Right lung (tissue), 5 donors: Measurements from ENCODE around the gene CRYBA2. TPM values are rescaled to one million over a fixed set of nuclear protein-coding genes. Genes with fewer than 3 reads are reported as not detected.

Experiments used
- DNase-seq, 2 donors: peaks; one replicate each; pipeline ENCODE4 v3.0.0-alpha.2; 2013
- polyA plus RNA-seq, 5 donors: library from polyadenylated mRNA; unstranded; fragments of 120-200 nt; gene quantifications; one replicate each; pipeline versions ENCODE4 v1.2.1 to v1.2.3, GENCODE V29; 2013; ENCODE audit warnings: inconsistent platforms in 1 of 5, low replicate concordance in 1 of 5; ENCODE audit not compliant: insufficient read length in 5 of 5, insufficient read depth in 1 of 5

The CRYBA2 gene
- polyA plus RNA-seq, 5 donors: not detected

DNA sequence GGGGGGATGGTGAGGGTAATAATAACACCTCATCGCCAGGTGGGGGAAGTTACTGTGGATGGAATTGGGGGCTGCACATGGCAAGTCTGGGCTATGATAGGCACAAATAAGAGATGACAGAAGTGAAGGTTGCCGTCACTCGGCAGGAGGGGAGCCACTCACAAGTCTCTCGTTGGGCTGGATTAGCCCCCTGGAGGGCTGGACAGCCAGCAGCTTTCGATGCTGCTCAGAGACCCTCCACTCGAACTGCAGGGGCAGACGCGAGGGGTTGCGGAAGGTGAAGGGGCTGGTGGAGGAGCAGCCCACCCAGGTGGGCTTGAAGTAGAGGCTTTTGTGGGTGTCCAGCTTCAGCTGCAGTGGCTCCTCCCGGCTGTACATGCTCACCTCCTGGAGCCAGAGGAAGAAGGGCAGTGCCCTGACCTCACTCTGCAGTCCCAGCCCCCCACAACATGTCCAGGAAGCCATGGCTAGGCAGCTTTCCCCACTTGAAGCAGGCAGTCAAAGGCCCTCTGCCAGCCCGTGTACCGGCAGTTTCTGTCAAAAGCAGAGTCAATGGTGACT is 29.9 kb upstream of the CRYBA2 start:
- no peak for DNase-seq

DNA sequence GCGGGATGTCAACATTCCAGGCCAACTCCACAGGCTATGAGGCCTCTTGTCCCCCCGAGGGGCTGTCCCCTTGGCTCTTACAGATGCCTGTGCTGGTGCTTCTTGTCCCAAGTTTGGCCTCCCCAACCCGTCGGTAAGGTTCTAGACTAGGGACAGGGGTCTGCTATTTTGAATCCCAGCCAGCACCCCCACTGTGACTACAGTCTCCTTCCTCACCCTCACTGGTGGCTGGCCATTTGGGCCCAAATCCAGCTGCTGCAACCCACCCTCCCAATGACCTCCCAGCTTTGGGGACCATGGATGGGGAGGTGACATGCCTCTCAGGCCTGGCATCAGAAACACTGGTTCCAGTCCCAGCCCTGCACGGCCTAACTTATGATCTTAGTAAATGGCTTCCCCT is 29.4 kb upstream of the CRYBA2 start:
- DNase-seq: no peak

DNA sequence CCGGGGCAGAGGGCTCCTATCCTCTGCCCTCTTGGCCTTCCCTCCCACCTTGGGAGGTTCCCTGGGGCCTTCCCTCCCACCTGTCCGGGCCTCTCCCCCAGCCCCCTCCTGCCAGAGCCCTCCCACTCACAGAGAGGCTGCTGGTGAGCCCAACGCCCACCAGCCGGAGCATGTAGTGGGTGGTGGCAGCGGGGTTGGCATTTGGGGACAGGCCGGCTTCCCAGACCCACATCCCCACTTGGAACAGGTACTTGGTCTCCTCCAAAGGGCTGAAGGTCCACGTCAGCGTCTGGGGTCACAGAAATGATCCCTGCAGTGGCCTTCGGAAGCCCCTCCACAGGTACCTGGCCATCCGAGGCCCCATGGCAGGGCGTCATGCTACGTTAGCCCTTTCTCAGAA is 28.8 kb upstream of the CRYBA2 start:
- DNase-seq: no peak

DNA sequence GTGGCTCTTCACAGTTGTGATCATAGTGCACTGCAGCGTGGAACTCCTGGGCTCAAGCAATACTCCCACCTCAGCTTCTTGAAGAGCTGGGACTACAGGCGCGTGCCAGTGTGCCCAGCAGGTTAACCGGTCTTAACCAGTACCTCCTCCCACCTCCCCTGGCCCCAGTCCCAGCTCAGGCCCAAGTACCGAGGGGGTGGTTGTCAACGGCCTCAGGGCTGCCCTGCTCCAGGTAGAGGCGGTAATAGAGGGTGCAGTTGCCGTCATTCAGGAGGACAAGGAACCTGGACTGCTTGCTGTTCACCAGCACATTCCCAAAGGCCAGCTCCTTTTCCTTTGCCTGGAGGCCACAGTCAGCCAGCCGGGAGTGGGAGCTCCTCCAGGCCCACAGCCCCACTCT is 28.4 kb upstream of the CRYBA2 start:
- no peak for DNase-seq

DNA sequence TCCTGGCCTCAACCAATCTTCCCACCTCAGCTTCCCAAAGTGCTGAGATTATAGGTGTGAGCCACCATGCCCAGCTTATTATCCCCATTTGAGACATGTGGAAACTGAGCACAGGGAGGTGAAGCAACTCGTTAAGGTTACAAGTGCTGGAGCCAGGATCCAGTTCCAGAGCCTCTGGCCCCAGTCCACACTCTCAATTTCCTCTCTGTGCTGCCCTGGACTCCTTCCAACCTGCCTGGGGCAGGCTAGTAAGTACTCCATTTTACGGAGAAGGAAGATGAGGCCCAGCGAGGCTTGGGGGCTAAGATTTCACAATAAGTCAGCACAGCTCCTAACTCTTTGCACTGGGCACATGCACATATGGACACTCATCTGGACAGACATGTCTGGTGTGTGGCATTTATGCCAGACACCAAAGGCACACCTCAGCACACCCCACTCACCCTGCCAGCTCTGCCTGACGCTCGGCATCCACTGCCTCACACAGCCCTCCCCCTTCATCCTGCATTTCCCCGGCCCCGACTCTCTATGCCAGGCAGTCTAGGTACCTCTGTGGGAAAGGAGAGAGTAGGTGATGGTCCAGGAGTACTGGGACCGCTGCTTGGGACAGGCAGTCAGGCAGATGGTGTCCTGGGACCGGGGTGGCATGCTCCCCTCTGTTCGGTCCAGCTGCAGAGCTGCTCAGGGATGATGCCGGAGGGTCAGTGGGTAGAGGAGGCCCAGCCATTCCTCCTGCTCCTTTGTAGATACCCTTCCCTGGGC is 27.6 kb upstream of the CRYBA2 start:
- no peak for DNase-seq

DNA sequence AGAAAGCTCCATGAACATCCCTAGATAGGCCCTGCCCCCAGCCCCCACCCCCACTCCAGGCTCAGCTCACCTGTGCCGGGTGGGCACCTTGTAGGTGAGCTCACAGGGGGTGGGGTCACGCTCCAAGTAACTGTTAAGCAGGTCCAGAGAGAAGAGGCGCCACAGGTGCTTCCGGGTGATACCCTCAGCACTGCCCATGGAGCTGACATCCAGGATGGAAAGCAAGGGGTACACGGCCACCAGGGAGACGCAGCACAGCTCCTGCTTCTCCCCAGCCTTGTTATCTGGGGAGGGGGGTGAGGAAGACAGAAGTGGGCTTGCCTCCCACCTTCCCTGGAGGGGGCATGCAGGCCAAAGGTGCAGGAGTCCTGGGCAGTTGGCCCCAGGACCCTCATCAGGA is 26.2 kb upstream of the CRYBA2 start:
- DNase-seq: no peak

DNA sequence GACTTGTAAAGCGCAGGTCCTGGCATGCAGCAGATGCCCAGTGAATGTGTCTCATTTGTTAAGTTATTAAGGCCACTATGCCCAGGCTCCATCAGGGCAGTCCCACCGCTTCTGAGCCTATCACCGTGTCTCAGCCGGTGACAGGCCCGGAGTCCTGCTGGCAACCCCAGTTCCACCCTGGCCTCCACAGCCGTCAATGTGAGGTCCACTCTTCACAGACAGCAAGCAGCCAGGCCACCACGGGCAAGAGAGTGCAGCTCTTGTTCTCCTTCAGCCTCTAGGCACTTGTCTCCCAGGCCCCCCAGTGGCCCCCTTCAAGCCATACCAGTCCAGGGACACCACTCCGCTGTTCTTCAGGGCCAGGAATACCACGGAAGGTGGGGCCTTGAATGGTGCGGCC is 25.5 kb upstream of the CRYBA2 start:
- no peak for DNase-seq

DNA sequence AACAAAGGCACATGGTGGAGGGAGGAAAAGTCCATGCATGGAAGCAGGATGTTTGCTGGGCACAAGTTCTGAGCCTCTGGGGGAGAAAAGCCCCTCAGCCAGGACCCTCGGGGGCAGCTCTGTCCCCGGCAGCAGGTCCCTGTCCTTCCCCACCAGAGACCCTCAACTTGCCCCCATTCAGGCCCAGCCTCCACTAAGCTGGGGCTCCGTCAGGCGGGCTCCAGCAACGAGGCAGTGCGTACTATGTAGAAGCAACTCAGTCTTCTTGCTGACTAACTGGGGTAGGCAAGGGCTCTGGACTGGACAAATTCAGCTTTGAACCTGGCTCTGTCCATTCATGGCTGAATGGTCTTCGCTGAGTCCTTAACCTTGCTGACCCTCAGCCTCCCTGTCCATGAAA is 25.1 kb upstream of the CRYBA2 start:
- DNase-seq: no peak

DNA sequence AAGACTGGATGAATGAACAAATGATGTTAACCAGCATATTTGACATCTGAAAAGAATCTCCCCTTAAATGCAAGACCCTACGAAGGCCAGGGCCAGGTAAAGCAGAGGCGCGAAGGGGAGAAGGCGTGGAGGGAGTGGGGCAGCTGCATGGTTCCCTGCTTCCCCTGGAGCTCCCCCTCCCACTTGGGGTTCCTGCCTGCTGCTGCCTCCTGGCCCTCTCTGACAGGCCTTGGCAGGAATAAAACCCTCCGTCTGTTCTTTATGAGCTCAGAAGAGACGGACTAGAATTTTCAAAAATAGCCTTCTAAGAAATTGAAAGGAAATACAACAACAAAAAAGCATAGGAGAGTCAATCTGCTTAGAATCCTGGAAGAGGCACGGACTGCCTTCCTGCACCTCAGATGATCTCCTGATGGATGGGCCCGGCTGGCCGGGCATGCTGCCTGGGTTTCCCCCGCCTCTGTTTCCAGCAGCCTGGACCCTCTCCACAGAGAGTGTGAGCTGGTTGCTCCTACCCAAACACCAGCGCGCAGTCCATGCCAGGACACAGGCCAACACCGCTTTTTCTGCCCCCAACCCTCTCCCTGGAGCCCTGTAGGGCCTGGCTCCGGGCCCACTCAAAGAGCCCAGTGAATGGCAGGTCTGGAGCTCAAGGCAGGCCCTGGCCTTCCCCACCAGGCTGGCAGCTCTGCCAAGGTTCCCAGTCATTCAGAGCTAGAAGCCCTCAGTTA is 24.1 kb upstream of the CRYBA2 start:
- no peak for DNase-seq

DNA sequence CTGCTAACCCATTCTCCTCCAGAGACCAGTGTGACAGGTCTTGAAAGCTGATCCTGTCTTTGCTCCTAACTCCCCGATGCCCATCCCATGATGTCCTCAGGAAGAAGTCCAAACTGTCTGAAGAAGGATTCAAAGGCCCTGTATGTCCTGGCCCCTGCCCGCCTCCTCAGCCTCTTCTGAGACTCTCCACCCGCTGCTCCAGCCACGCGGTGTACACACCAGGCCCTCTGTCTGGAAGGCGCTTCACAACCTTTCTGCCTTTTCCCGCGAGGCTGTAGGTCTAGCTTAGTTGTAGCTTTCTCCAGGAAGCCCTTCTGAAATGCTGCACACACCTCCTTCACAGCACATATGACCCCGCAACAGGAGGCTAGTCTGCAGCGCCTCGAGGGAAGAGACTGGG is 23.5 kb upstream of the CRYBA2 start:
- no peak for DNase-seq

DNA sequence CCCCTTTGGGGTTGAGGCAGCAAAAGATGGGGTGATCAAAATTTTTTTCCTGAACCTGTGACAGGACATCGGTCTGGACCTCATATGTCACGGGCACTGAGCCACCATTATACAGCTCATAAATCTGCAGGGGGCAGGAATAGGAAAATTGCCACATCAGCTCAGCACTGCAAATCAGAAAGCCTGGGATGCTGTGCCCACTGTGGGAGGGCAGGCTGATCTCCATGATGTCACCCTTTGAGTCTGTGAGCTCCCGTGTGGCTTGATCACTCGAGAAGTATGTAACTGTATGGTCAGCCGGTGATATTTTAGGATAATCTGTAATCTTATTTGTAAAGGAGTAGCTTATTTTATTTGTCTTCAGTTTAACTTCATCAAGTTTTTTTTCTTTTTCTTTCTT is 17.7 kb upstream of the CRYBA2 start:
- DNase-seq: no peak

DNA sequence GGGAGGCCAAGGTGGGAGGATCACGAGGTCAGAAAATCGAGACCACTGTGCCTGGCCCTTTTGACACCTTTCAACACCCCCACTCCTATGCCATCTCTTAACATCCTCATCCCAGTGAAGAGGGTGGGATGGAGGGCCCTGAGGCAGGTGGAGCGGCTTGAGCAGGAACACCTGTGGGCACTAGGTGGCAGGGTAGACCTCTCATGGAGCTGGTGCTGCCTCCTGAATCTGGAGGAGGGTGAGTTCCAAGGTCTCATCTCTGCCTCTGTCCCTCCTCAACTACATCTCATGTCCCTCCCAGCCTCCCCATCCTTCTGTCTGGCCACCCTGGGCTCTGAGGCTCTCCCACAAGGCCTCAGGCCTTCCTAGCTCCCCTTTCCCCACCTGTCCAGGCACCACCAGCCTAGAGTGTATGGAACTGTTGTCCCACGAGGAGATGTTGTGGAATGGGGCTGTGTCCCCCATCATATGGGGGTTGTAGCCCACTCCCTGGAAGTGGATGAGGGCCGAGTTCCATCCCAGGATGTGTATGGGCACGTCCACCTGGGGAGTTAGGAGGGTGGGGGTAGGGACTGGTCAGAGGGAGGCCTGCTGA is 17.0 kb upstream of the CRYBA2 start:
- DNase-seq: no peak

DNA sequence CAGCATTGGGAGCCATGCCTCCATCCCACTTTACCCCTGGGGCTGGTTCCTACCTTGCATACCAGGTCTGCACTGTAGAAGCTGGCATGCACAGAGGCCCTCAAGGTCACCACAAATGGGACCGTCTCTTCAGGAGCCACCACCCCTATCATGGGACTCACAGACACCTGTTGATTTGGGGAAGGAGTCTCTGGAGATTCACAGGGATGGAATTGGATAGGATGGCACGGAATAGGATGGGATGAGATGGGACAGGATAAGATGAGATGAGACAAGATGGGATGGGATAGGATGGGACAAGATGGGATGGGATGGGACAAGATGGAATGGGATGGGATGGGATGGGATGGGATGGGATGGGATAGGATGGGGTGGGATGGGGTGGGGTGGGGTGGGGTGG is 16.1 kb upstream of the CRYBA2 start:
- no peak for DNase-seq

DNA sequence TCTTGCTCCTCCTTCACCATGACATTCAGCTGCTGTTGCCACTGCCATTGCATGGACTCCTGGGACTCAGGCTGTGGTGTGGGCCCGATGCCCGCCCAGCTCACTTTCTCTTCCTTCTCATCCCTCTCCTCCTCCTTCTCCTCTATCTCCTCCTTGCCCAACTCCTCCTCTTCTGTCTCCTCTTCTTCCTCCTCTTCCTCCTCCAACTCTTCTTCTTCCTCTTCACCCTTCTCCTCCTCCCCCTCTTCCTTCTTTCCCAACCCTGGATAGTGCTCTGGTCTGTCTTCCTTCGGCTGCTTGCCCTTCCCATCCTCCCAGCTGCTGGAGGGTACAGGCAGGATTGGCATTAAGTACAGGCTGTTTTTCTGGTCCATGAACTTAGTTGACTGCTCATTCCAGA is 10.8 kb upstream of the CRYBA2 start:
- DNase-seq: no peak

DNA sequence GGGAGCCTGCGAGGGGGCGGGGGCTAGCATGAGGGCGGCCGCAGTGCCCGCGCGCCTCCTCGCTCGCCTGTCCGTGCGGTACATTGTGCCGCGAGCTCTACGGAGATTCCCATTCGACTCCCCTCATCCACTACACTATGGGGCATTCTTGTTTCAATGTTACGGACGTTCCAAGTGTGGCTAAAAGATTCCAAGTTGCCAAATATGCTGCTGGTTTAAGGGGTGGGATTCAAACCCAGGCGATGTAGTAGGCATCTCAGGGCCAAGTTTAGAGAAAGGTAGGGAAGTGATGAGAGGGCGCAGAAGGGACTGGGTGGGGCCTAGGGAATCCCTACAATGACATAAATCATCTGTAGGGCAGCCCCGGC is 10.0 kb upstream of the CRYBA2 start:
- no peak for DNase-seq

DNA sequence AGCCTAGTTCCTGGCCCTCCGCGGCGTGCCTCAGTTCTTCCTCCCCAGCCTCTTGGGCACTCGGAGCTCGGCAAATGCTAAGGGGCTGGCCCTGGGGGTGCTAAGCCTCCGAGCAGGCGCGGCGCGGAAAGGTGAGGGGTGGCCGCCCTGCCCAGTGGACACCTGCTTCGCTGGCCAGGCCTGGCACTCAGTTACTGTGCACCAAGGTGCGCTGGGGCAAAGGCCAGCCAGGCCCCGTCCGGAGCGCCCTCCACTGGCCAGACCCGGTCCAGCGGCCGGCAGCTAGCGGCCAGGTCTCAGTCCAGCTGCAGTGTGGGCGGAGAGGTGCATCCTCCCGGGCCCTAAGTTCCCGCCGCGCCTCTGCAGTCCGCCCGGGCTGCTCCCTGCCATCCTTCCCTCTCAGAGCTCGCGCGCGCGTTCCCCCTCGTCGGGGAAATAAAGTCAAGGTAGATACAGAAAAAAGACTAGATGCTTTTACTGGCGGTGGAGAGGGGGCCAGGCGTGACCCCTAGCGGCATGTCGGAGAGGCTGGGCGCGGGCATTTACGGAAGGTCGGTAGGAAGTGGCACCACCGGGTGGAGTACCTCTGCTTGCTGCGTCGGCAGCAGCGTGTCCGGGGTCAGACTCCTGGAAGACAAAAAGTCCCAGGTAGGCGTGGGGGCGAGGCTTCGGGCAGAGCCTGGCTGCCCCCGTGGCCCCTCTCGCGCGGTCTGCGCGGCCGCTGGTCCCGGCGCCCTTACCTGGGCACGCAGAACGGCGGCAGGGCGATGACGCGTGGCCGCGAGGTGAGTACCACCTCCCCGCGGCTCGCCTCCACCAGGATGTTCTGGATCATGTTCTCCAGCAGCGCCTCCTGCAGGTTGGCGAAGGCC is 9.4 kb upstream of the CRYBA2 start:
- no peak for DNase-seq

DNA sequence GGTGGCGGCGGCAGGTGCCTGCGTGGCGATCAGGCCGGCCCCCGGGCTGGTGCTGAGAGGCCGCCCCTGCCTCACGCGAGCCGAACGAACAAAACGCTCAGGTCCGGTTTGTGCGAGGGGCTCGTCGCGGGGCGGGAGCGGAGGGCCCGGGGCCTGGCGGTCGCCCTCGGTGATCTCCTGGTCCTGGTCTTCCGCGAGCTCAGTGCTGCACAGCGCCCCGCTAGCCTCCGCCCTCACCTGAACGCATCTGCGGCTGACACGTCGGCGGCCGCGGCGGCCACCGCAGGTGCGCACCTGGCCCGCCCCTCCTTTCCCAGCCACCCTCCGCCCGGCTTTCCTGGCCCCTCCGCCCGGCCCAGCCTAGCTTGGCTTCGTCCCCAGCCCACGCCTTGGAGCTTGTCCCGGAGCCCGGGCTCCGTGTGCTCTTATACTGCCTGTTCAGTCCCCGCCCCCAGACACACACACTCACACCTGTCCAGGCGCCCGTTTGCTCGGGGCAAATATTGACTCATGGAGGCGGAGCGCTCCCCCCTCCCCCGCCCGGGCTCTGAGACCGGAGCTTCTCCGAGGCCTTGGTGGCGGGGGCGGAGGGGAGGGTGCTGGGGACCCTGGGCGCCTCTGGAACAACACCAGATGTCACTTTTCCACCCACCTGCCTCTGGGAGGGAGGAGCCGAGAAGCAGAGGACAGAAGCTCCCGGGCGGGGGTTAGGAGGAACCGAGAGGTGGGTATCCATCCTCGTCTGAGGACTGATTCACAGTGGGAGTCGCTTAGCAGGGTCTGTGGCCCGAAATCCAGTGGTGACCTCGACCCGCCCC is 8.6 kb upstream of the CRYBA2 start:
- DNase-seq: peak; percentile 61 to 73

DNA sequence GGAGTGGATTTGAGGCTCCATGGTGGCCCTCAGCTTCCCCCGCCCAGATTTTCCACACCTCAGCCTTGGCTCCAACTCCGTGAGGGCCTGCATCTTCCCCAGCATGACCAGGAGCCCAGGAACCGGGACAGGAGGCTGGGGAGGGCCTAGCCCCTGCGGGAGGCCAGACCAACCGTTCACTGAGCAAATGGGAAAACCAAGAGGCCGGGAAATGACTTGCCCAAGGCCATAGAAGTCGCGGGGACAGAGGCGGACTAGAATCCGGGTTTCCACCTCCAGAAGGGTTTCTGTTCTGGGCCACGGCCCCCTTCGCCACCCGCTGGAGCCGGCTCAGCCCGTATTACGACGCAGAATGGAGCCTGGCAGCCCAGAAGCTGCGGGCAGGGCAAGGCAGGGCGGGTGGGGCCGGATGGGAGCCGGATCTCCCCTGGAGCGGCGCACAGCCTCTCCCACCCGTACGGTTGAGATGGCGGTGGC is 7.9 kb upstream of the CRYBA2 start:
- DNase-seq: no peak

DNA sequence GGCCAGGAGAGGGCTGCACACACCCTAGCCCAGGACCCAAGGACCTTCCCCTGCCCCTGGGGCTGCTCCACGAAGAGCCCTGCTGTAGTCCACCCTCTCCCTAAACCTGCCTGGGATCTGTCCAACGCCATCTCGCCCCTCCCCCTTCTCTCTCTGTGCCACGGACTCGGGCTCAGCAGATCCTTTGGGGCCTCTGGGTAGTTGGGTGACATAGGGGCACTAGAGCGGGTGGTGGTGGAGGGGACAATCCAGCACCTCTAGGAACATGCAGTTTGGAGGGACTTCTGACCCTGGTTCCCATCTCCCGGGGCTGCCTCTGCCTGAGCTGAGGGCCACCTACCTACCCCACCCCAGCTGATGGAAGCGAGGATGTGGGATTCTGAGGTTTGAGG is 7.3 kb upstream of the CRYBA2 start:
- DNase-seq: no peak

DNA sequence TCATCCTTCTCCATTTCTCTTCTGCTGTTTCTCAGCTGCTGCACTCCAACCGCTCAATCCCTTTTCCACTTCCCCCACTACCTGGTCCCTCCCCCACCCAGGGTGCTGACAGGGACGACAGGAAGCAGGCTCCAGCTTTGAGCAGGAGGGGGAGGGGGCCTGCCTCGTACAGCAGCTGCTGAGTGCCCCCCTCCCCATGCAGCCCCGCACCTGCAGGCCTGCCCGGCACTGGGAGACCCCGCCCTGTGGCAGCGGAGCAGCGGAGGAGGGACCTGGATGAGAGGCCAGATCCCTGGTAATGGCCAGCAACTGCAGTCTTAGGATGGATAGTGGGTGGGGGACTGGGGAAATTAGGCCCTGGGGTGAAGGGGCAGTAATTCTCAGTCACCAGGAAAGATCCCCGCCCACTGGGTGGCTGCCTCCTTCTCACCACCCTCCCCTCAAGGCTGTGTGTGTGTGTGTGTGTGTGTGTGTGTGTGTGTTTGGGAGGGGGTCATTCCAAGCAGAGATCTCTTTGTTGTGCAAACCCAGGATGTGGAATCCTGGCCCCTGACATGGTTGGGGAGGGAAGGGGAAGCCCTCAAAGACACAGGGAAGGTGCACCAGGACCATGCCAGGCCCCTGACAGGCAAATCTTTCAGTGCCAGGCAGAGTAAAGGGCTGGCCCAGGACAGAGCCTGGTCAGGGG is 6.8 kb upstream of the CRYBA2 start:
- DNase-seq: no peak
